ENCODE data around the gene ZER1.

ZER1 gene

DNA sequence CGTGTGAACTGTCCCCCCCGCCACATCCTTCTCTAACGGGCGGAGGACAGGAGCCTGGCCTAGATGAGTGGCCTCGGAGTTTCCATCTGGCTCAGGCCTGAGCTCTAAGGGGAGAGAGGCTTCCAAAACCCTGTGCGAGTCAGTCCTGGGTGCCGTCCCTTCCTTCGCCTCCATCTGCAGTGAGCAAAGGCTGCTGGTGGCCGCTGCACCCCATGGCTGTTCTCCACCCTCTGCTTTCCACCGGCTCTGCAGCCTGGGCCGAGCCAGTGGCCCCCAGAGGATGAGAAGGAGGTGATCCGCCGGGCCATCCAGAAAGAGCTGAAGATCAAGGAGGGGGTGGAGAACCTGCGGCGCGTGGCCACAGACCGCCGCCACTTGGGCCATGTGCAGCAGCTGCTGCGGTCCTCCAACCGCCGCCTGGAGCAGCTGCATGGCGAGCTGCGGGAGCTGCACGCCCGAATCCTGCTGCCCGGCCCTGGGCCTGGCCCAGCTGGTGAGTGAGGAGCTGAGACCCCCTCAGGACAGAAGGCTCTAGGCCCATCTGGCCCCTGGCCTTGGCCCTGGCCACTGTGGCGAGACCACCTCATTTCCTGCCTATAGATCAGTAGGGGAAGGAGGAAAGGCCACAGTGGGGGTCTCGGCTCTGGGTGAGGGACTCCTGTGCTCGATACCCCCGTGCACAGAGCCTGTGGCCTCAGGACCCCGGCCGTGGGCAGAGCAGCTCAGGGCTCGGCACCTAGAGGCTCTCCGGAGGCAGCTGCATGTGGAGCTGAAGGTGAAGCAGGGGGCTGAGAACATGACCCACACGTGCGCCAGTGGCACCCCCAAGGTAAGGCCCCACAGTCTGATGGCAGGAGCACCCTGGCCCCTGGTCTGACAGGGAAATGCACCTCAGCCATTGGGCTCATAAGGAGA lies 66.4 kb downstream of the ZER1 start:
- H3K36me3 ChIP-seq (ENCODE audit: control insufficient read depth in 1 of 2, insufficient read depth in 2 of 2, low read depth in 1 of 2, low read length in 2 of 2) = peaks cover 0 to 9% of the 10 kb centered on the region in 2 experiments
- no peak overlapping the region for H2BK15ac ChIP-seq (ENCODE audit: low read depth, poor library complexity, severe bottlenecking)
- WGBS = 97% methylated on average over 36 of the region's 36 CpGs

DNA sequence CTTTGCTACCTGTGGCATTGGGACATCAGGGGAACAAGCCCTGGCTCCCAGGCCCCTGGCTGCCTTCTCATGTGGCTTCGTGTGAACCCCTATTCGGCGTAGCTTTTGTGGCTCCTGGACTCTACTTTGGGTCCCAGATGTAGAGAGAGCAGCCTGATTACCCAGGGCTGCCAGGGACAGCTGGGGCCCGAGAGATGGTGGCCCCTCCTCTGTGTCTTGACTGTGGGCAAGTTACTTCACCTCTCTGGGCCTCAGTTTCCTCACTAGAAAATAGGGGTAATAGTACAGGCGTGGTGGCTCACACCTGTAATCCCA lies 67.4 kb downstream of the ZER1 start:
- Histone ChIP-seq H4K8ac (ENCODE audit: low read length) (no peak overlapping the region), H3K27me3 (ENCODE audit: control insufficient read depth in 1 of 2, insufficient read depth in 1 of 2, low read length in 2 of 2) (no peaks in the 10 kb centered on the region), H2BK15ac (ENCODE audit: low read depth, poor library complexity, severe bottlenecking) (no peak overlapping the region), H3K9ac (ENCODE audit: low read length) (no peak overlapping the region), H2AFZ (ENCODE audit: low read depth, low read length) (no peak overlapping the region), H3K4me2 (ENCODE audit: low read length, poor library complexity, severe bottlenecking) (no peak overlapping the region), H3K4me3 (ENCODE audit: insufficient read depth in 1 of 2, low read depth in 1 of 2, low read length in 2 of 2) (no peak overlapping the region), H3K4ac (ENCODE audit: low read depth in 1 of 2, low read length in 2 of 2) (no peak overlapping the region), H2BK120ac (ENCODE audit: low read depth, low read length) (no peak overlapping the region), H3K9me3 (ENCODE audit: control insufficient read depth, low read length) (no peaks in the 10 kb centered on the region), H2BK12ac (ENCODE audit: low read length in 2 of 2) (peak overlapping the region in 1 of 2 experiments; percentile 10), H3K4me1 (ENCODE audit: control insufficient read depth, insufficient read depth, low read depth, low read length) (peaks cover 13% of the 10 kb centered on the region), H4K91ac (ENCODE audit: low read length) (no peak overlapping the region), H3K18ac (ENCODE audit: low read depth in 1 of 2, low read length in 2 of 2) (no peak overlapping the region), H3K14ac (ENCODE audit: low read length in 2 of 2) (no peak overlapping the region), H3K79me1 (replicated peaks; ENCODE audit: low read length, poor library complexity, severe bottlenecking) (peaks cover 6% of the 10 kb centered on the region), H3K36me3 (ENCODE audit: control insufficient read depth in 1 of 2, insufficient read depth in 2 of 2, low read depth in 1 of 2, low read length in 2 of 2) (peaks cover 0 to 9% of the 10 kb centered on the region in 2 experiments), H2AK5ac (ENCODE audit: low read length, severe bottlenecking) (no peak overlapping the region), H3K23ac (ENCODE audit: low read length in 2 of 2) (peak overlapping the region in 1 of 2 experiments; percentile 5), H2BK5ac (ENCODE audit: low read depth, low read length, poor library complexity, severe bottlenecking) (no peak overlapping the region), H3K27ac (ENCODE audit: low read length, poor library complexity, severe bottlenecking) (no peak overlapping the region)
- no peak for DNase-seq
- WGBS = over 99% methylated on average over 5 of the region's 5 CpGs

More for the DNA sequence above, 66.4 kb downstream of the ZER1 start:
- Histone ChIP-seq H3K9ac (ENCODE audit: low read length) (no peak overlapping the region), H3K14ac (ENCODE audit: low read length in 2 of 2) (no peak overlapping the region), H3K27ac (ENCODE audit: low read length, poor library complexity, severe bottlenecking) (no peak overlapping the region), H4K91ac (ENCODE audit: low read length) (no peak overlapping the region), H3K18ac (ENCODE audit: low read depth in 1 of 2, low read length in 2 of 2) (no peak overlapping the region), H3K27me3 (ENCODE audit: control insufficient read depth in 1 of 2, insufficient read depth in 1 of 2, low read length in 2 of 2) (no peaks in the 10 kb centered on the region), H2BK12ac (ENCODE audit: low read length in 2 of 2) (no peak overlapping the region), H2BK120ac (ENCODE audit: low read depth, low read length) (no peak overlapping the region), H3K4me3 (ENCODE audit: insufficient read depth in 1 of 2, low read depth in 1 of 2, low read length in 2 of 2) (no peak overlapping the region), H2BK5ac (ENCODE audit: low read depth, low read length, poor library complexity, severe bottlenecking) (no peak overlapping the region), H2AFZ (ENCODE audit: low read depth, low read length) (no peak overlapping the region), H4K8ac (ENCODE audit: low read length) (no peak overlapping the region), H3K9me3 (ENCODE audit: control insufficient read depth, low read length) (no peaks in the 10 kb centered on the region), H3K4me2 (ENCODE audit: low read length, poor library complexity, severe bottlenecking) (no peak overlapping the region), H3K4me1 (ENCODE audit: control insufficient read depth, insufficient read depth, low read depth, low read length) (peaks cover 13% of the 10 kb centered on the region), H3K79me1 (replicated peaks; ENCODE audit: low read length, poor library complexity, severe bottlenecking) (peaks cover 6% of the 10 kb centered on the region), H3K4ac (ENCODE audit: low read depth in 1 of 2, low read length in 2 of 2) (no peak overlapping the region), H2AK5ac (ENCODE audit: low read length, severe bottlenecking) (no peak overlapping the region), H3K23ac (ENCODE audit: low read length in 2 of 2) (no peak overlapping the region)
- DNase-seq = no peak

DNA sequence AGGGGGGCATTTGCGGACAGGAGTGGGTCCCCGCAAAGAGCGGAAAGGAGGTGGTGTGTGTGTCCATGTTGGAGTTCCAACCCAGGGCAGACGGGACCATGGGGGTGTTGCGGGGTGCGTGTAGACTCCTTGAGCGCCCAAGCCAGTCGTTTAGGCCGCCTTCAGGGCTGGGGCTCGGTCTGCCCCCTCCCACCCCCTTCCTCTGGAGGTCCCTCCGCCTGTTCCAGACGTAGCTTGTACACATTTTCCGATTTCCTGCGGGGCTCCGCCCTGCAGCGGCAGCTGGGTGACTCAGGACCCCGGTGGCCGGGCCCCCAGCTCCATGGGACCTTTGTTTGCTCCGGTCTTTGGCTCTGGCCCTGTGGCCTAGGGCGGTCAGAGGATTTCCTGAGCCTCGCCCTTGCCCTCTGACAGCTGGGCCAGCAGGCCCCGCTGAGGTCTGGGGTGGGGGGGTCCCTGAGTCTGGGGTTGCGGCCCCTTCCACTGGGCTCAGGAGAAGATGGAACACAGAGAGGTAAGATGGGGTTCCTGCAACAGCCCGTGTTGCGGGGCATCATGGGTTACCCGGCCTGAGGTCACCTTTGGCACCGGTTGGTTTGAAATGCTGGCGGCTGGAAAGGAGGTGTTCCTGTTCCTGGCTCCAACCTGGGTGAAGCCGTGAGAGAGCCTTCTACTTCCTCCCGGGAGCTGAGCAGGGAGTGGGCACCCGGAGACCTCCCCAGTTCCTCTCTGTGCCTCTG lies 67.9 kb downstream of the ZER1 start:
- no peak overlapping the region for H3K9ac ChIP-seq (ENCODE audit: low read length)
- no peak overlapping the region for H4K91ac ChIP-seq (ENCODE audit: low read length)
- H3K18ac ChIP-seq (ENCODE audit: low read depth in 1 of 2, low read length in 2 of 2) = no peak overlapping the region
- no peak overlapping the region for H4K8ac ChIP-seq (ENCODE audit: low read length)
- H3K4ac ChIP-seq (ENCODE audit: low read depth in 1 of 2, low read length in 2 of 2) = no peak overlapping the region
- H3K4me1 ChIP-seq (ENCODE audit: control insufficient read depth, insufficient read depth, low read depth, low read length) = peaks cover 15% of the 10 kb centered on the region
- peaks cover 0 to 9% of the 10 kb centered on the region in 2 experiments for H3K36me3 ChIP-seq (ENCODE audit: control insufficient read depth in 1 of 2, insufficient read depth in 2 of 2, low read depth in 1 of 2, low read length in 2 of 2)
- no peak overlapping the region for H3K27ac ChIP-seq (ENCODE audit: low read length, poor library complexity, severe bottlenecking)
- H2AFZ ChIP-seq (ENCODE audit: low read depth, low read length) = peak overlapping the region; percentile 20
- H2BK15ac ChIP-seq (ENCODE audit: low read depth, poor library complexity, severe bottlenecking) = no peak overlapping the region
- H3K9me3 ChIP-seq (ENCODE audit: control insufficient read depth, low read length) = no peaks in the 10 kb centered on the region
- no peak overlapping the region for H3K14ac ChIP-seq (ENCODE audit: low read length in 2 of 2)
- peaks cover 6% of the 10 kb centered on the region for H3K79me1 ChIP-seq (replicated peaks; ENCODE audit: low read length, poor library complexity, severe bottlenecking)
- H3K27me3 ChIP-seq (ENCODE audit: control insufficient read depth in 1 of 2, insufficient read depth in 1 of 2, low read length in 2 of 2) = no peaks in the 10 kb centered on the region
- no peak overlapping the region for H2BK120ac ChIP-seq (ENCODE audit: low read depth, low read length)
- no peak for DNase-seq
- H3K4me2 ChIP-seq (ENCODE audit: low read length, poor library complexity, severe bottlenecking) = peak overlapping the region; percentile 84
- WGBS = 85% methylated on average over 31 of the region's 31 CpGs
- H2BK5ac ChIP-seq (ENCODE audit: low read depth, low read length, poor library complexity, severe bottlenecking) = no peak overlapping the region
- peak overlapping the region in 1 of 2 experiments; percentile 5 for H3K23ac ChIP-seq (ENCODE audit: low read length in 2 of 2)
- H3K4me3 ChIP-seq (ENCODE audit: insufficient read depth in 1 of 2, low read depth in 1 of 2, low read length in 2 of 2) = no peak overlapping the region
- H2BK12ac ChIP-seq (ENCODE audit: low read length in 2 of 2) = peak overlapping the region in 1 of 2 experiments; percentile 10
- no peak overlapping the region for H2AK5ac ChIP-seq (ENCODE audit: low read length, severe bottlenecking)

Measured in mesenchymal stem cell (in vitro differentiated cells and primary cell).